OCI-LY3 (cell line): ENCODE data around the gene SMIM26.

Experiments
- CTCF ChIP-seq: fragments of 200-600, 300-600 bp; sonication (generic); IDR thresholded peaks from 2 replicates; pipeline ENCODE4 v1.5.1; 2014; ENCODE audit warnings: antibody characterized with exemption, low read length, low read depth
- EZH2phosphoT487 ChIP-seq: fragments of 200-600 bp; shearing (Covaris generic); IDR thresholded peaks from 2 replicates; pipeline ENCODE4 v1.6.1; 2018; ENCODE audit warnings: antibody characterized with exemption, mixed run types, low read depth

- TF ChIP-seq CTCF: no peak
- no peak for TF ChIP-seq EZH2phosphoT487
Measured at GRCh38 chr20:18585134-18585533, 17.9 kb downstream of the SMIM26 start.
